Activated CD4-positive, alpha-beta T cell treated with anti-CD3 and anti-CD28 coated beads for 1 hour (primary cell): ENCODE results near the gene CAPN15.
"Not testable (repeated sequence)": the region's sequence is repeated elsewhere in the genome, so short reads cannot be mapped to it uniquely, and the experiment has no call there.

Experiments
- DNase-seq: peaks from one replicate; pipeline ENCODE4 v3.0.0-alpha.2; 2020

Gene CAPN15

GRCh38 chr16:595094-595528 lies 67.6 kb downstream of the CAPN15 start:
- no peak for DNase-seq

DNA sequence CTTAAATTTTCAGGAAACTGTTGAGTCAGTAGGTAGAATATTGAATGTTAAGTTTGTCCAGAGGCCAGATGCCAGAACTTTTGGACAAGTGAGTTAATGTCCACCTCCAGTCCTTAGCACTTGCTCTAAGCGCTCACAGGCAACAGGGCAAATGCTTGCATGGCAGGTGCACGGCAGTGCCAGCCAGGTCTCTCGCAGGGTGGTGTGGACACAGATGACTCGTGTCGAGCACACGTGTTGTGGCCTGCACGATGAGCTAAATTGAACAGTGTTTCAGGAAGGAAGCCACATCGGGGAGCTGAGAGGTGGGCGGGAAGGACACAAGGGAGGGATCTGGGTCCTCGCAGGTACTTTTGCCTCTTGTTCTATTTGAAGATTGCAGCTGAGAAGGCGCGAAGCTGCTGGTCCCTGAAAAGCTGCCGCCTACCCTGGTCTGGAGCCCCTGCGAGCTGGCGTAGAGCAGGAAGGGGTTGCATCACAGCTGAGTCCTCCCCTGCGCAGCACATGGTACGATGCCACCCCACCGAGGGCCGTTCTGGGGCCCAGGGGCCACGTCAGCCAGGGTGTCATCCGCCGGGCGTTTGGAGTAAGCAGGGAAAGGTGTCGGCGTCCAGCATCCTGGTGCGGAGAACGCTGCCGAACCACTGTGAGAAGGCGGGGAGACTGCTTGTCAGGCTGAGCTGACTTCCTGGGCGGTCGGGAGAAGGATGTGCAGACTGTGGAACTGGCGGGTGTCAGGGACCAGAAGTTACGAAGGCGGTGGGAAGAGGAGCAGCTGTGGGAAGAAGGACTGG lies 68.6 kb downstream of the CAPN15 start:
- DNase-seq, result no peak

DNA sequence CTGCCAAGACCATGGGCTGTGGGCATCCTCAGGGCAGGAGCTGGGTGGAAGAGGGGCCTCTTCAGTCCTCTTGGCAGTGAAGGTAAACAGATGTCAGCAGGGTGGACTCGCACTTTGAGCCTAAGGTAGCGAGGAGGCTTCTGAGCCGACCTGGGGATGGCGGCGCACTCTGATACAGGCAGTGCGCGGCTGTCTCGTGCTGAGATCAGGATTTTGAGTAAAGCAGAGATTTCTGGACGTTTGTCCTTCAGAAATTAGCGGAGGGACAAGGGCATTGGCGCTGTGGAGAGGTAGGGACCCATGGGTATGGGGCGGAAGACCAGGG lies 69.2 kb downstream of the CAPN15 start:
- DNase-seq, result no peak

DNA sequence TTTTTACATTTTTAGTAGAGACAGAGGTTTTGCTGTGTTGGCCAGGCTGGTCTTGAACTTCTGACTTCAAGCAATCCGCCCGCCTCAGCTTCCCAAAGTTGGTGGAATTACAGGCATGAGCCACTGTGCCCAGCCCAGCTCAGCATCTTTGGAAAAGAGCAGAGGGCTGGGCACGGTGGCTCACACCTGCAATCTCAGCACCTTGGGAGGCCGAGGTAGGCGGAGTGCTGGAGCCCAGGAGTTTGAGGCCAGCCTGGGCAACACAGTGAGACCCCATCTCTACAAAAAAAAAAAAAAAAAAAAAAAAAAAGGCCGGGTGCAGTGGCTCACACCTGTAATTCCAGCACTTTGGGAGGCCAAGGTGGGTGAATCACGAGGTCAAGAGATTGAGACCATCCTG lies 70.1 kb downstream of the CAPN15 start:
- DNase-seq, result not testable (repeated sequence)

- DNase-seq, result no peak
These were observed 71.6 kb downstream of the CAPN15 start for GRCh38 chr16:598823-599739.

DNA sequence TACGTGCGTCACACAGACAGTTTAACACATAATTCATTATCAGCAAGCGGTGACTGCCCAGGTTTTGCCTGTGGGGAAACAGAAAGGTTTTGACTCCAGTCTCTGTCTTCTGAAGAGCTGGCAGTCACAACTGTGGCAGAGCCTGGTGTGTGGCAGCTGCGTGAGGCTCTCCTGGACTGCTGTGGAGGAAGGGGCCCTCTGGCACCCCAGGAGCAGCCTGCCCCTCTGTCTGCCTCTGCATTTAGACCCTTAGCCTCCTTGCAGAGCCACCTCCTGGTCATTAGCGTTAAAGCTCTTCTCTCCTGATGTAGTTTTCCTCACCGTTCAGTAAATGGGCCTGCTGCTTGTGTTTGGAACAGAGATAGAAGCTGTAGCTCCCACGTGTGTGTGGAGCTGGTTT lies 73.3 kb downstream of the CAPN15 start:
- DNase-seq, result no peak

- no peak for DNase-seq
These were observed 76.4 kb downstream of the CAPN15 start for GRCh38 chr16:603933-604332.
